Natural killer cell treated with Interleukin-12 subunit alpha and Interleukin-12 subunit beta and Interleukin-15 and Interleukin-18, amount 100 ng/mL, for 72 hours (primary cell): ENCODE measurements around the gene RANBP9. TPM values are rescaled to one million over a fixed set of nuclear protein-coding genes. Genes with fewer than 3 reads are reported as not detected.

Experiments used
- ATAC-seq, 2 donors: fragments of 150-1000 bp; cut with Tn5 transposase in 1 of 2; sonication (Bioruptor Pico), chemical (Tn5 transposase) in 1 of 2; 2 replicates each; pipeline ENCODE4 v1.10.0; 2021
- DNase-seq: peaks from one replicate; pipeline ENCODE4 v3.0.0; 2022; ENCODE audit warnings: low spot score
- H3K27ac Mint-ChIP-seq, 2 donors: 1 replicate in 1 of 2; 2 replicates in 1 of 2; pipeline ENCODE4 v1.8.0; 2022; ENCODE audit warnings: mixed read lengths in 2 of 2, mild to moderate bottlenecking in 1 of 2, moderate library complexity in 1 of 2
- H3K27me3 Mint-ChIP-seq, 2 donors: 1 replicate in 1 of 2; 2 replicates in 1 of 2; pipeline ENCODE4 v1.8.0; 2022; ENCODE audit warnings: mixed read lengths in 2 of 2
- H3K36me3 Mint-ChIP-seq: one replicate; pipeline ENCODE4 v1.8.0; 2022; ENCODE audit warnings: mixed read lengths
- H3K4me1 Mint-ChIP-seq, 2 donors: 1 replicate in 1 of 2; 2 replicates in 1 of 2; pipeline ENCODE4 v1.8.0; 2022; ENCODE audit warnings: low read depth in 2 of 2, mixed read lengths in 2 of 2, mild to moderate bottlenecking in 1 of 2
- H3K4me3 Mint-ChIP-seq: one replicate; pipeline ENCODE4 v1.8.0; 2022; ENCODE audit warnings: mixed read lengths
- H3K9me3 Mint-ChIP-seq: 2 replicates; pipeline ENCODE4 v1.8.0; 2022; ENCODE audit warnings: mixed read lengths
- total RNA-seq, 2 donors: library from RNA; stranded (reverse); gene quantifications; one replicate each; pipeline ENCODE4 v1.2.3, GENCODE V29; 2022

The RANBP9 gene
- total RNA-seq, 2 donors from 2014 or later, result 49.2 to 61.1 TPM

DNA sequence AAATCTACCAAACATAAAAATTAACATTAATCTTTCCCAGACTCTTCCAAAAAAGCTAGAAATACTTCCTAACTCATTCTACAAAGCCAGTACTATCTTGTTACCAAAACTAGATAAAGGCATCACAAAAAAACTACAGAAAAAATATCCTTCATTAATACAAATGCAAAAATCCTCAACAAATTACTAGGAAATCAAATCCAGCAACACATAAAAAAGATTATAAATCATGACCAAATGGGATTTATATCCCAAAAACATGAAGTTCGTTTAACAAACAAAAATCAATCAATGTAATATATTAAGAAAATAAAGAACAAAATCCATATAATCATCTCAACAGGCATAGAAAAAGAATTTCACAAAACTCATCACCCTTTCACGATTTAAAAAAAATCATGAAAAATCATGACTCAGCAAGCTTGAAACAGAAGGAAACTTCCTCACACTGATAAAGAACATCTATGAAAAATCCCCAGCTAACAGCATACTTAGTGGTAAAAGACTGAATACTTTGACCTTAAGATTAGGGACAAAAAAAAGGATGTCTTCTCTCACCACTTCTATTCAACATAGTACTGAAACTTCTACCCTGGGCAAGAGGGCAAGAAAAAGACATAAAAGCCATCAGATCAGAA lies 43.2 kb downstream of the RANBP9 start:
- no peaks in the 10 kb centered on the region for H3K27me3 Mint-ChIP-seq
- DNase-seq (no peak), ATAC-seq (peak; percentile 67 to 80)
- H3K4me3 Mint-ChIP-seq, result peak overlapping the region; percentile 66
- peaks cover 62 to 82% of the 10 kb centered on the region in 2 donors for H3K4me1 Mint-ChIP-seq
- H3K27ac Mint-ChIP-seq, result peak overlapping the region; percentile 30 to 70
- peaks cover 6% of the 10 kb centered on the region for H3K36me3 Mint-ChIP-seq
- no peaks in the 10 kb centered on the region for H3K9me3 Mint-ChIP-seq

DNA sequence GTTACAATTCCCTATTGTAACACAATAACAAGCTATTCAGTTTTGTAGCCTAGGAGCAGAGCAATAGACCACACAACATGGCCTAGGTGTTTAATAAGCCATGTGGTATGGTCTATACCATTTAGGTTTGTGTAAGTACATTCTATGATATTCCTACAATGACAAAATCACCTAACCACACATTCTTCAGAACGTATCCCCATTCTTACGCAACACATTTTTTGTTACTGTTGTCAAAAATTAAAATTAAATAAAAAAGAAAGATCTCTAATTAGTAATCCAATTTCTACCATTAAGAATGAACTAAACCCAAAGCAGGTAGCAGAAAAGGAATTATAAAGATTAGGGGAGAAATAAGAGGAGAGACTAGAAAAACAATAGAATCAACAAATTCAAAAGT lies 44.0 kb downstream of the RANBP9 start:
- no peaks in the 10 kb centered on the region for H3K27me3 Mint-ChIP-seq
- no peak for ATAC-seq
- H3K9me3 Mint-ChIP-seq, result no peaks in the 10 kb centered on the region
- no peak for DNase-seq
- H3K27ac Mint-ChIP-seq, result peak overlapping the region; percentile 30 to 70
- peak overlapping the region; percentile 66 for H3K4me3 Mint-ChIP-seq
- peaks cover 60 to 82% of the 10 kb centered on the region in 2 donors for H3K4me1 Mint-ChIP-seq
- H3K36me3 Mint-ChIP-seq, result peaks cover under 1% of the 10 kb centered on the region

DNA sequence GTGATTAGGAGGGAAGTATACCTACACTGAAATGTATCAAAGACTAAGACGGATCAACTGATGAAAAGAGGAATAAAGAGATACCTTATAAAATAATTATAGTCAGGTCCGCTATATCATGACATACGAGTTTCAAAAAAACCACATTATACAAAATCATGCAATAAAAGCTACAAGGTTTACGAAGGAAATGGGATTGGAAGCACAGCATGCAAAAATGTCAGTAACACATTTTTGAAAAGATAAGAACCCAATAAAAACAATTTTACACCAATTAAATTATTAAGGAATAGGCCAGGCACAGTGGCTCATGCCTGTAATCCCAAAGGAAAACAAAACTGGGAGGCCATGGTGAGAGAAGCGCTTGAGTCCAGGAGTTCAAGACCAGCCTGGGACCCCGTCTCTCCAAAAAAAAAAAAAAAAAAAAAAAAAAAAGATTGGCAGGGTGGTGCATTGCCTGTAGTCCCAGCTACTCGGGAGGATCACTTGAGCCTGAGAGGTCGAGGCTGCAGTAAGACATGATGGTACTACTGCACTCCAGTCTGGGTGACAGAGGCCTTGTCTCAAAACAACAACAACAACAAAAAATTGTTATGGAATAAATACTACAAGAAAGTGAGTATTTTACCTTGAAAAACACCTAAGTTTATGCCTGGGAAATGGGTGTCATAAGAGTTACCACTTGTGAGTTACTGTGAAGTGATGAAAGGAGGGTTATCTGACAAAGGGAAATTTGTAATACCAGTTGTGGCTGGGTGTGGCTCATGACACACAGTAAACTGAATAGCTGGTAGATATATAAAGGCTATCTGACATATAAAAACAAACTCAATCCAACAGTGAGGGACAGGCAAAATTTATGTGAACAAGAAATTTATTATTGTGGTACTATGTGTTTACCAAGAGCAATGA lies 45.2 kb downstream of the RANBP9 start:
- H3K4me3 Mint-ChIP-seq, result peak overlapping the region; percentile 66

DNA sequence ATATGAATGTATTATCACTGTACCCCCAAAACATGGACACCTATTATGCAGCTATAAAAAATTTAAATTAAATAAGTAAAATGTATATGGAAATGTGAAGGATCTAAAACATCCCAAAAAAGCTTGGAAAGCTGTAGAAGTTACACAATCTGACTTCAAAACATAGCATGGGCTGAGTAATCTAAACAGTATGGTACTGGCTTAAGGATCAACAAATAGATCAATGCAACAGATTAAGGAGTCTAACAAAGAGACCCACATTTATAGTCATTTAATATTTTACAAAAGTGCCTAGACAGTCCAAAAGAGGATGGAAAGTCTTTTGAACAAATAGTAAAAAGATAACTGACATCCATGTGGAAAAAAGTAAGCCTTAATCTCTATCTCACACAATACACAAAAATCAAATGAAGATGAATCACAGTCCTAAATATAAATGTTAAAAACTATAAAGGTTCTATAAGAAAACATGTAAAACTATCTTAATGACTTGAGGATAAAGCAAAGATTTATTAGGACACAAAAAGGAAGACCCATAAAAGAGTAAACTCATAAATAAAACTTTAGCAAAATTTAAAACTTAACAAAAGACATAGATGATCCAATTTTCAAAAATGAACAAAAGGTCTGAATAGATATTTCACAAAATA lies 46.8 kb downstream of the RANBP9 start:
- no peak for DNase-seq
- no peaks in the 10 kb centered on the region for H3K27me3 Mint-ChIP-seq
- no peak overlapping the region for H3K4me3 Mint-ChIP-seq
- H3K9me3 Mint-ChIP-seq, result no peaks in the 10 kb centered on the region
- no peak for ATAC-seq
- no peaks in the 10 kb centered on the region for H3K36me3 Mint-ChIP-seq
- peaks cover 69 to 90% of the 10 kb centered on the region in 2 donors for H3K4me1 Mint-ChIP-seq
- peak overlapping the region; percentile 30 to 70 for H3K27ac Mint-ChIP-seq

More for the DNA sequence above, 45.2 kb downstream of the RANBP9 start:
- no peak for DNase-seq
- Mint-ChIP-seq H3K4me1 (peaks cover 60 to 83% of the 10 kb centered on the region in 2 donors), H3K36me3 (no peaks in the 10 kb centered on the region), H3K9me3 (no peaks in the 10 kb centered on the region), H3K27ac (peak overlapping the region; percentile 30 to 70), H3K27me3 (no peaks in the 10 kb centered on the region)
- ATAC-seq, result peak; percentile 72 to 77

DNA sequence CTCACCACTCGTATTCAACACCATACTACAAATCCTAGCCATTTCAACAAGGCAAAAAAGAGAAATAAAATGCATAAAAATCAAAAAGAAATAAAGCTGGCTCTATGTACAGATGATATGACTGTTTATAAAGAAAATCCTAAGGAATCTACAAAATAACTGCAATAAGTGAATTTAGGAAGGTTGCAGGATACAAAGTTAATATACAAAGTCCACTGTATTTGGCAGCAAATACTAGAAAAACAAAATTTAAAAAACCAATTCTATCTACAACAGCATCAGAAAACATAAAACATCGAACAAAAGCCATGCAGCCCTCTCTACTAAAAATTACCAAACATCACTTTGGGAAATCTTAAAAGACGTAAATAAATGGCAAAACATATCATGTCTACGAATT lies 47.6 kb downstream of the RANBP9 start:
- H3K4me3 Mint-ChIP-seq, result no peak overlapping the region
- no peak for DNase-seq
- no peaks in the 10 kb centered on the region for H3K9me3 Mint-ChIP-seq
- H3K27ac Mint-ChIP-seq, result peak overlapping the region; percentile 1 to 40
- peaks cover 63 to 82% of the 10 kb centered on the region in 2 donors for H3K4me1 Mint-ChIP-seq
- ATAC-seq, result no peak
- H3K27me3 Mint-ChIP-seq, result no peaks in the 10 kb centered on the region
- H3K36me3 Mint-ChIP-seq, result no peaks in the 10 kb centered on the region

DNA sequence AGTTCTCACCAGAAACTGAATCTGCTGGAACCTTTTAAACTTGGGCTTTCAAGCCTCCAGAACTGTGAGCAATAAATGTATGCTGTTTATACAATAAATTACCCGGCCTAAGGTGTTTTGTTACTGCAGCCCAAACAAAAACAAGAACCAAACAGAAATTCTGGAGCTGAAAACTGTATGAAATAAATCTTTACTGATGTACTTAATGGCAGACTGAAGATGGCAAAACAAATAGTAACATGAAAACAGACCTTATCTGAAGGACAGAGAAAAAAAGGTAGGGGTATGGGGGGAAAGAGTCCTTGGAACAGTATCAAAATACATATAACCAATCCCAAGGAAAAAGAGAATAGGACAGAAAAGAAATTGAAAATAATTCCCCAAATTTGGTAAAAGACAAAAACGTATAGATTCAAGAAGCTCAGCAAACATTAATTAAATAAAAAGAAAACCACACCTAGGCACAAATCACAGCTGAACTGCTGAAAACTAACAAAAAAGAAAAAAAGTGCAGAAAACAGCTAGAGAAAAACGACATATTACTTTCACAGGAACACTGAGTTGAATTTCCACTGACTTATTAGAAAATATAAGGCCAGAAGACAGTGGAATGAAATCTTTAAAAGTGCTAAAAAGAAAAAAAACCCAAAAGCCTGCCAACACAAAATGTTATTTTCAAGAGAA lies 48.8 kb downstream of the RANBP9 start:
- Mint-ChIP-seq H3K4me3 (peak overlapping the region; percentile 45), H3K9me3 (no peaks in the 10 kb centered on the region), H3K36me3 (no peaks in the 10 kb centered on the region), H3K4me1 (peaks cover 51 to 70% of the 10 kb centered on the region in 2 donors), H3K27ac (peak overlapping the region; percentile 1 to 40), H3K27me3 (no peaks in the 10 kb centered on the region)
- ATAC-seq (no peak), DNase-seq (no peak)

DNA sequence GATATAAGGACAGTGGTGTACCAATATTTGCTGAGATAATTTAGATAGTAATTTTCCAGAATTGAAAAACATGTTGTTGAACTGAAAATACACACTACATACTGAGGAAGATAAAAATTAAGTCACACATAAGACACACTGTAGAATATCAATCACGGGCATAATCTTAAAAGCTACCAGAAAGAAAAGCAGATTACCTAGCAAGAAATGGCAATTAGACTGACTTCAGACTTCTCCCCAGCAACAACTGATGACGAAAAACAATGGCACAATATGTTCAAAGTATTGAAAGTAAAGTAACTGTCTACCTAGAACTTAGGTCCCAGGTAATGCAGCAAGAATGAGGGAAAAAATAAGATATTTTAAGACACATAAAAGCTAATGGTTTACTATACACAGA lies 50.0 kb downstream of the RANBP9 start:
- Mint-ChIP-seq H3K9me3 (no peaks in the 10 kb centered on the region), H3K36me3 (no peaks in the 10 kb centered on the region), H3K27ac (peak overlapping the region in 1 of 2 donors; percentile 40), H3K27me3 (no peaks in the 10 kb centered on the region), H3K4me3 (no peak overlapping the region), H3K4me1 (peaks cover 42 to 58% of the 10 kb centered on the region in 2 donors)
- no peak for DNase-seq
- ATAC-seq, result no peak

DNA sequence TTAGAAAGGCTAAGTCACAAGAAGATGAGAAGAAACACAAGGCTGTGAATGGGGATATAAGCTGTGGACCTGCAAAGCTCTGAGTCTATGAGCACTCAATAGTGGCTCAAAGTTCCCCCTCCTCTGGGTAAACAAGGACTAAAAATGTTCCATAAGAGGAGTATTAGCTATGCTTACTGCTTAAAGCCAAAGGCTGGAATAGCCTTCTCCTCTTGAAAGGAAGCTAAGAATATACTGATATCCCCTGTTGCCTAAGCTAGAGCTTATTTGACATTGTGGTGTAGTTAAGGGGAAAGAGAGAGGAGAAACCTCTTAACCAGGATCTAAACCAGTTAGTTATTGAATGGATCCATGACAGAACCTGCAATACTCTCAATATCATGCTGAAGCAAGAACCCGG lies 50.7 kb downstream of the RANBP9 start:
- H3K4me3 Mint-ChIP-seq, result no peak overlapping the region
- H3K36me3 Mint-ChIP-seq, result no peaks in the 10 kb centered on the region
- H3K27me3 Mint-ChIP-seq, result no peaks in the 10 kb centered on the region
- ATAC-seq, result no peak
- no peaks in the 10 kb centered on the region for H3K9me3 Mint-ChIP-seq
- peak overlapping the region in 1 of 2 donors; percentile 20 for H3K27ac Mint-ChIP-seq
- peaks cover 38 to 51% of the 10 kb centered on the region in 2 donors for H3K4me1 Mint-ChIP-seq
- DNase-seq, result no peak

DNA sequence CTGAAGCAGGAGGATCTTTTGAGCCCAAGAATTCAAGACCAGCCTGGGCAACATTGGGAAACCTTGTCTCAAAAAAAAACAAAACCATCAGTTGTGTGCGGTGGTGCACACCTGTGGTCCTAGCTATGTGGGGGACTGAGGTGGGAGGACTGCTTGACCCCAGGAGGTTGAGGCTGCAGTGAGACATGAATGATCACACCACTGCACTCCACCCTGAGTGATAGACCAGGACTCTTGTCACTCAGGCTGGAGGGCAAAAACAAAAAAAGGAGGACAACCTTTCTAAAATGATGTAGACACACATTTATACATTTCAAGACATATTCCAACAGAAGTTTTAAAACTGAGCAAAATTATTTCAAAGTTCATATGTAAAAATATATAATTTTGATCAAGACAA lies 51.4 kb downstream of the RANBP9 start:
- peaks cover 34 to 45% of the 10 kb centered on the region in 2 donors for H3K4me1 Mint-ChIP-seq
- no peaks in the 10 kb centered on the region for H3K36me3 Mint-ChIP-seq
- DNase-seq (no peak), ATAC-seq (no peak)
- no peak overlapping the region for H3K4me3 Mint-ChIP-seq
- no peak overlapping the region for H3K27ac Mint-ChIP-seq
- H3K27me3 Mint-ChIP-seq, result no peaks in the 10 kb centered on the region
- H3K9me3 Mint-ChIP-seq, result no peaks in the 10 kb centered on the region

DNA sequence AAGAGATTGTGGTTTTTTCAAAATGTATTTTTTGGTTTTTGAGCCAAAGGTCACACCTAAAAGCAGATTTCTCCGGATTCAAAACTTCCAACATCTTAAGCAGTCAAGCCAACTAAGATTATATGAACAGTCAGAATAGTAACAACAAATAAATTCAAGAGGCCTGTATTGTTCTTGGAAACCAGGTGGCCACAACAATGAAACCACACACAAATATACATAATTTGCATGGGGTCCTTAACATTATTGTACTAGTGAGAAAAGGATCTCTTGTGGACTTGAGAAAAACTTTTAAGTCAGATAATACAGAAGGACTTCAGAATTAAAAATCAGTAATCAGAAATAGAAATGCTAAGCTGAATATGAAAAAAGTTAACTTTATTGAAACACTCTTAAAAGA lies 55.9 kb downstream of the RANBP9 start:
- H3K4me3 Mint-ChIP-seq, result no peak overlapping the region
- DNase-seq, result no peak
- no peaks in the 10 kb centered on the region for H3K27me3 Mint-ChIP-seq
- peaks cover 7% of the 10 kb centered on the region for H3K36me3 Mint-ChIP-seq
- no peaks in the 10 kb centered on the region for H3K9me3 Mint-ChIP-seq
- H3K27ac Mint-ChIP-seq, result no peak overlapping the region
- peaks cover 6 to 11% of the 10 kb centered on the region in 2 donors for H3K4me1 Mint-ChIP-seq
- no peak for ATAC-seq

DNA sequence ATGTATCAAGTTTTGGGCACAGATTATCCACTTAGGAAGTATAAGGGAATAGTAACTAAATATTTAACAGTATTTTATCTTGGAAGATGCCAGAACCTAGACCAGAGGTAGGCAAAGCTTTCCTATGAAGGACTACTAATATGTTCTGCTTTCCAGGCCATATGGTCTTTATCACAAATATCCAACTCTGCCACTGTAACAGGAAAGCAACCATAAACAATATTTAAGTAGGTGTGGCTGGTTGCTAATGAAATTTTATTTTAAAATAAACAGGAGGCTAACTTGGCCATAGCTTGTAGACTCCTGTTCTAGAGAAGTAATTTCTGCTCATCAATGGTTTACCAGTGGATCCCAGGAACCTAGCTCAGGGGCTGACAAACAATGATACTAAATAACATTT lies 57.1 kb downstream of the RANBP9 start:
- H3K27me3 Mint-ChIP-seq, result no peaks in the 10 kb centered on the region
- peaks cover 4 to 7% of the 10 kb centered on the region in 2 donors for H3K4me1 Mint-ChIP-seq
- no peak for DNase-seq
- peaks cover 9% of the 10 kb centered on the region for H3K36me3 Mint-ChIP-seq
- ATAC-seq, result no peak
- H3K9me3 Mint-ChIP-seq, result no peaks in the 10 kb centered on the region
- no peak overlapping the region for H3K4me3 Mint-ChIP-seq
- H3K27ac Mint-ChIP-seq, result no peak overlapping the region

DNA sequence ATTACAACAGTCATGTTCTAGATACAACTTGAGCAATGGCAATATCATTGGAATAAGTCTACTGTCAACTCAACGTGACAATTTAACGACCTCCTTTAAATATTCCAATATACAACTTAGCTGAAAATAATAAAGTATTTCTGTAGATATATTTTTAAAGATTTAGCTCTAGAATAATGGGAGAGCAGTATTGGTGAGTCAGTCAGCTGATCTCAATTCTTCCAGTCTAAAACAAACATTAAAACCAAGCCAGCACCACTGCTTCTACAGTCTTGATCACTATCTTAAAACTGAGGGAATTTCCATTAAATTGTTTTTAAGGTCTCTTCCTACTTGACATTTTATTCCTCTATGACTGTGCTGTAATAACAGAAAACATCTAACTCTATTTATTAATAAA lies 58.3 kb downstream of the RANBP9 start:
- H3K4me3 Mint-ChIP-seq, result no peak overlapping the region
- H3K27me3 Mint-ChIP-seq, result no peaks in the 10 kb centered on the region
- no peak overlapping the region for H3K27ac Mint-ChIP-seq
- H3K9me3 Mint-ChIP-seq, result no peaks in the 10 kb centered on the region
- ATAC-seq (no peak), DNase-seq (no peak)
- H3K36me3 Mint-ChIP-seq, result peaks cover 13% of the 10 kb centered on the region
- peaks cover 9 to 11% of the 10 kb centered on the region in 2 donors for H3K4me1 Mint-ChIP-seq

DNA sequence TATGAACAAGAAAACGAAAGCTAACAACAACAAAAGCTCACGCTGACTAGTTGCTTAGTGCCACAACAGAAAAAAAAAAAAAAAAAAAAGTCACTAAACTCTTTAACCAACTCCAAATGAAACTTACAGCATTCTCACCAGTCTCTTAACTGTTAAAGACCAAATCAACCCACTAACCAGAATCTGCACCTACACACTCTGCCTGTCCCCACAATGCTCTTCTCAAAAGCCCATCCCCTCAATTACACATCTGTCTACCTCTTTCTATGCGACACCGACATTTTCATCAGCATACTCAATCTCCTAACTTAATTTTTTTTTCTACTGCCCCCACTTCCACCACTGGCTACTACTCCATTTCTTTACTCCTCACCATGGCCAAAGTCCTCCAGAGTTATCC lies 62.2 kb downstream of the RANBP9 start:
- Mint-ChIP-seq H3K9me3 (no peaks in the 10 kb centered on the region), H3K4me3 (peak overlapping the region; percentile 6), H3K27ac (peak overlapping the region in 1 of 2 donors; percentile 3), H3K27me3 (no peaks in the 10 kb centered on the region), H3K4me1 (peaks cover 9 to 11% of the 10 kb centered on the region in 2 donors), H3K36me3 (peaks cover 13% of the 10 kb centered on the region)
- ATAC-seq (no peak), DNase-seq (no peak)
